CD8-positive, alpha-beta memory T cell (primary cell): Measurements from ENCODE around the gene UPK3A. TPM values are rescaled to one million over a fixed set of nuclear protein-coding genes. Genes with fewer than 3 reads are reported as not detected.
"Not testable (repeated sequence)": the region's sequence is repeated elsewhere in the genome, so short reads cannot be mapped to it uniquely, and the experiment has no call there.

Experiments
- CTCF ChIA-PET: fragments of 350-600 bp; sonication (Branson Sonifier 250); formaldehyde crosslinking; loops from one replicate; lab custom pipeline; 2021; ENCODE audit warnings: antibody characterized with exemption; lab: Charles Lee
- POLR2A ChIA-PET: fragments of 350-600 bp; sonication (Branson Sonifier 250); formaldehyde crosslinking; loops from one replicate; lab custom pipeline; 2021; ENCODE audit warnings: antibody characterized with exemption; lab: Charles Lee
- DNase-seq, 5 donors: peaks; one replicate each; pipeline versions ENCODE4 v3.0.0 to v3.0.0-alpha.2; 2020 to 2022; ENCODE audit warnings: mixed read lengths in 1 of 5
- H3K27ac ChIP-seq: one replicate; pipeline ENCODE4 v1.7.0; 2013; ENCODE audit warnings: low read depth, mild to moderate bottlenecking, low read length, moderate library complexity
- H3K27me3 ChIP-seq: 2 replicates; pipeline ENCODE4 v1.7.0; 2013; ENCODE audit warnings: low read length, mild to moderate bottlenecking; ENCODE audit not compliant: insufficient read depth, poor library complexity, severe bottlenecking
- H3K36me3 ChIP-seq: 2 replicates; pipeline ENCODE4 v1.7.0; 2013; ENCODE audit warnings: mild to moderate bottlenecking, low read length, moderate library complexity; ENCODE audit not compliant: insufficient read depth
- H3K4me1 ChIP-seq: 2 replicates; pipeline ENCODE4 v1.7.0; 2013; ENCODE audit warnings: mild to moderate bottlenecking, low read length, moderate library complexity; ENCODE audit not compliant: insufficient read depth
- H3K4me3 ChIP-seq: 2 replicates; pipeline ENCODE4 v1.7.0; 2013; ENCODE audit warnings: mild to moderate bottlenecking, low read length
- H3K9me3 ChIP-seq: 2 replicates; pipeline ENCODE4 v1.7.0; 2013; ENCODE audit warnings: mild to moderate bottlenecking, low read length
- H3K27ac Mint-ChIP-seq, 8 donors: one replicate each; pipeline ENCODE4 v1.8.0; 2020 to 2021; ENCODE audit warnings: mixed read lengths in 8 of 8, mild to moderate bottlenecking in 6 of 8, inconsistent platforms in 3 of 8, moderate library complexity in 3 of 8
- H3K27me3 Mint-ChIP-seq, 2 donors: one replicate each; pipeline ENCODE4 v1.8.0; 2020 to 2021; ENCODE audit warnings: mixed read lengths in 2 of 2, mild to moderate bottlenecking in 1 of 2, moderate library complexity in 1 of 2
- H3K36me3 Mint-ChIP-seq, 3 donors: one replicate each; pipeline ENCODE4 v1.8.0; 2020 to 2021; ENCODE audit warnings: mixed read lengths in 3 of 3, inconsistent platforms in 1 of 3, mild to moderate bottlenecking in 1 of 3
- H3K4me1 Mint-ChIP-seq, 3 donors: one replicate each; pipeline ENCODE4 v1.8.0; 2020 to 2021; ENCODE audit warnings: mixed read lengths in 3 of 3, inconsistent platforms in 1 of 3, mild to moderate bottlenecking in 1 of 3
- H3K4me3 Mint-ChIP-seq, 7 donors: one replicate each; pipeline ENCODE4 v1.8.0; 2020 to 2021; ENCODE audit warnings: mixed read lengths in 7 of 7, mild to moderate bottlenecking in 6 of 7, moderate library complexity in 4 of 7, inconsistent platforms in 2 of 7
- H3K9me3 Mint-ChIP-seq, 5 donors: one replicate each; pipeline ENCODE4 v1.8.0; 2020 to 2022; ENCODE audit warnings: mixed read lengths in 5 of 5, mild to moderate bottlenecking in 3 of 5, moderate library complexity in 2 of 5, inconsistent platforms in 1 of 5
- polyA plus RNA-seq: library from polyadenylated mRNA; unstranded; fragments of 300-500 nt; fragmentation: Illumina TruSeq; gene quantifications from one replicate; pipeline ENCODE4 v1.2.3, GENCODE V29; 2021
- total RNA-seq, 2 experiments: library from RNA; stranded (reverse); gene quantifications; one replicate each; pipeline ENCODE4 v1.2.3, GENCODE V29; 2021

The UPK3A gene
- total and polyA plus RNA-seq, 3 experiments from 2014 or later = not detected

GRCh38 chr22:45248832-45249561 is 35.8 kb upstream of the UPK3A start:
- Mint-ChIP-seq H3K36me3 (no peaks in the 10 kb centered on the region), H3K27me3 (no peaks in the 10 kb centered on the region), H3K9me3 (no peaks in the 10 kb centered on the region), H3K4me1 (peaks cover 0 to 8% (median 4%) of the 10 kb centered on the region in 3 donors), H3K4me3 (peak overlapping the region in 5 of 7 donors; percentile 17 to 44 (median 43)), H3K27ac (peak overlapping the region in 6 of 8 donors; percentile 8 to 74 (median 52))
- POLR2A ChIA-PET = no interaction called here
- no peak for DNase-seq
- no peak overlapping the region for H3K4me3 ChIP-seq
- no peaks in the 10 kb centered on the region for H3K27me3 ChIP-seq
- no peaks in the 10 kb centered on the region for H3K4me1 ChIP-seq
- CTCF ChIA-PET = no interaction called here
- no peak overlapping the region for H3K27ac ChIP-seq
- no peaks in the 10 kb centered on the region for H3K36me3 ChIP-seq
- H3K9me3 ChIP-seq = no peaks in the 10 kb centered on the region

- H3K36me3 Mint-ChIP-seq = no peaks in the 10 kb centered on the region
- peaks cover 11 to 26% (median 21%) of the 10 kb centered on the region in 3 donors for H3K4me1 Mint-ChIP-seq
- H3K27ac Mint-ChIP-seq = peak overlapping the region in 1 of 8 donors; percentile 86
- Histone ChIP-seq H3K4me3 (no peak overlapping the region), H3K27ac (no peak overlapping the region), H3K36me3 (no peaks in the 10 kb centered on the region), H3K9me3 (no peaks in the 10 kb centered on the region), H3K27me3 (no peaks in the 10 kb centered on the region), H3K4me1 (peaks cover 10% of the 10 kb centered on the region)
- no peaks in the 10 kb centered on the region for H3K9me3 Mint-ChIP-seq
- POLR2A ChIA-PET = no interaction called here
- DNase-seq = no peak
- CTCF ChIA-PET = no interaction called here
- H3K27me3 Mint-ChIP-seq = no peaks in the 10 kb centered on the region
- no peak overlapping the region for H3K4me3 Mint-ChIP-seq
These were observed 32.9 kb upstream of the UPK3A start for GRCh38 chr22:45251825-45252224.

- no peak for DNase-seq
- Mint-ChIP-seq H3K4me1 (peaks cover 11 to 26% (median 21%) of the 10 kb centered on the region in 3 donors), H3K27me3 (no peaks in the 10 kb centered on the region), H3K9me3 (no peaks in the 10 kb centered on the region), H3K36me3 (no peaks in the 10 kb centered on the region), H3K4me3 (no peak overlapping the region), H3K27ac (peak overlapping the region in 2 of 8 donors; percentile 58 to 87)
- peaks cover 10% of the 10 kb centered on the region for H3K4me1 ChIP-seq
- CTCF ChIA-PET = no interaction called here
- H3K27me3 ChIP-seq = no peaks in the 10 kb centered on the region
- no peak overlapping the region for H3K27ac ChIP-seq
- POLR2A ChIA-PET = no interaction called here
- H3K4me3 ChIP-seq = no peak overlapping the region
- H3K36me3 ChIP-seq = no peaks in the 10 kb centered on the region
- no peaks in the 10 kb centered on the region for H3K9me3 ChIP-seq
These were observed 31.6 kb upstream of the UPK3A start for GRCh38 chr22:45253039-45253641.

- no peaks in the 10 kb centered on the region for H3K27me3 Mint-ChIP-seq
- H3K4me3 Mint-ChIP-seq = peak overlapping the region in 1 of 7 donors; percentile 82
- no peaks in the 10 kb centered on the region for H3K9me3 Mint-ChIP-seq
- H3K36me3 Mint-ChIP-seq = no peaks in the 10 kb centered on the region
- no peaks in the 10 kb centered on the region for H3K36me3 ChIP-seq
- H3K4me1 ChIP-seq = peaks cover 10% of the 10 kb centered on the region
- H3K27ac ChIP-seq = peak overlapping the region; percentile 20
- no peak for DNase-seq
- no peak overlapping the region for H3K4me3 ChIP-seq
- H3K27ac Mint-ChIP-seq = peak overlapping the region; percentile 58 to 96 (median 88)
- POLR2A ChIA-PET = no interaction called here
- CTCF ChIA-PET = no interaction called here
- H3K4me1 Mint-ChIP-seq = peaks cover 11 to 20% (median 18%) of the 10 kb centered on the region in 3 donors
- H3K27me3 ChIP-seq = no peaks in the 10 kb centered on the region
- H3K9me3 ChIP-seq = no peaks in the 10 kb centered on the region
These were observed 30.4 kb upstream of the UPK3A start for GRCh38 chr22:45254388-45254787.

GRCh38 chr22:45254789-45255278 is 29.9 kb upstream of the UPK3A start:
- Mint-ChIP-seq H3K27me3 (no peaks in the 10 kb centered on the region), H3K4me1 (peaks cover 11 to 19% (median 17%) of the 10 kb centered on the region in 3 donors), H3K9me3 (no peaks in the 10 kb centered on the region), H3K27ac (peak overlapping the region; percentile 41 to 96 (median 88)), H3K36me3 (no peaks in the 10 kb centered on the region), H3K4me3 (peak overlapping the region in 5 of 7 donors; percentile 40 to 82 (median 51))
- no peak overlapping the region for H3K4me3 ChIP-seq
- POLR2A ChIA-PET = no interaction called here
- no peaks in the 10 kb centered on the region for H3K9me3 ChIP-seq
- DNase-seq = no peak
- CTCF ChIA-PET = no interaction called here
- no peaks in the 10 kb centered on the region for H3K27me3 ChIP-seq
- peaks cover 10% of the 10 kb centered on the region for H3K4me1 ChIP-seq
- no peaks in the 10 kb centered on the region for H3K36me3 ChIP-seq
- H3K27ac ChIP-seq = peak overlapping the region; percentile 20

- H3K36me3 ChIP-seq, H3K27me3 ChIP-seq, H3K9me3 ChIP-seq, H3K27ac Mint-ChIP-seq, H3K27ac ChIP-seq, H3K4me3 ChIP-seq, CTCF ChIA-PET, H3K27me3 Mint-ChIP-seq, H3K36me3 Mint-ChIP-seq, DNase-seq, POLR2A ChIA-PET, H3K4me3 Mint-ChIP-seq, H3K9me3 Mint-ChIP-seq: not testable (repeated sequence)
- H3K4me1 Mint-ChIP-seq = peaks cover 11 to 19% (median 17%) of the 10 kb centered on the region in 3 donors
- peaks cover 10% of the 10 kb centered on the region for H3K4me1 ChIP-seq
These were observed 26.8 kb upstream of the UPK3A start for GRCh38 chr22:45257941-45258340.

GRCh38 chr22:45259754-45260394 is 24.9 kb upstream of the UPK3A start:
- H3K27me3 ChIP-seq = no peaks in the 10 kb centered on the region
- Mint-ChIP-seq H3K27ac (no peak overlapping the region), H3K9me3 (no peaks in the 10 kb centered on the region), H3K4me3 (no peak overlapping the region), H3K4me1 (peaks cover 8 to 13% (median 13%) of the 10 kb centered on the region in 3 donors), H3K36me3 (no peaks in the 10 kb centered on the region), H3K27me3 (peaks cover 7 to 15% of the 10 kb centered on the region in 2 donors)
- DNase-seq = no peak
- ChIA-PET POLR2A (no interaction called here), CTCF (no interaction called here)
- no peak overlapping the region for H3K4me3 ChIP-seq
- no peaks in the 10 kb centered on the region for H3K36me3 ChIP-seq
- peaks cover 5% of the 10 kb centered on the region for H3K4me1 ChIP-seq
- H3K27ac ChIP-seq = no peak overlapping the region
- H3K9me3 ChIP-seq = no peaks in the 10 kb centered on the region

- CTCF ChIA-PET, H3K27ac ChIP-seq, H3K27me3 ChIP-seq, H3K36me3 ChIP-seq, H3K36me3 Mint-ChIP-seq, H3K27ac Mint-ChIP-seq, DNase-seq, H3K9me3 ChIP-seq, H3K4me1 Mint-ChIP-seq, H3K4me1 ChIP-seq, H3K4me3 Mint-ChIP-seq, H3K4me3 ChIP-seq, POLR2A ChIA-PET, H3K9me3 Mint-ChIP-seq: not testable (repeated sequence)
- peaks cover 9 to 15% of the 10 kb centered on the region in 2 donors for H3K27me3 Mint-ChIP-seq
These were observed 24.4 kb upstream of the UPK3A start for GRCh38 chr22:45260395-45260759.
